Stimulated activated CD4-positive, alpha-beta T cell treated with anti-CD3 and anti-CD28 coated beads, Interleukin-4, amount 100 ng/mL, for 48 hours (primary cell): ENCODE data around the gene EBLN2.

Source experiments
- DNase-seq, 2 donors: peaks; one replicate each; pipeline ENCODE4 v3.0.0-alpha.2; 2020; ENCODE audit warnings: low read depth in 2 of 2

Gene EBLN2

DNA sequence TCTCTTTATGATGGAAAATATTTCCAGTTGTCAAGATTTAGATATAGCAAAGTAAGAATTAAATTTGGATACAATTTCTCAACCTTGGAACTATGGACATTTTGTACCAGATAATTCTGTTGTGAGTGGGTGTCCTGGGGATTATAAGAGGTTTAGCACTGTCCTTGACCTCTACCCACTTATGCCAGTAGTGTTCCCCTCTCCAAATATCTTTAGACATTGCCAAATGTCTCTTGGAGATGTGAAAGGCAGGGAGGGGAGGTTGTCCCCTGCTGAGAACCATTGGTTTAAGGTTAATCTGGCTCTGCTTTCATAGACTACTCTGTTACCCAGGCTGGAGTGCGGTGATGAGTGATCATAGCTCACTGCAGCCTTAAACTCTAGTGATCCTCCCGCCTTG is at the start of gene EBLN2:
EBLN2 (plus strand) TSS at position 244 of the 400 bp plus-strand sequence. CDS start 423 bp downstream, outside the sequence.
- DNase-seq, result no peak

DNA sequence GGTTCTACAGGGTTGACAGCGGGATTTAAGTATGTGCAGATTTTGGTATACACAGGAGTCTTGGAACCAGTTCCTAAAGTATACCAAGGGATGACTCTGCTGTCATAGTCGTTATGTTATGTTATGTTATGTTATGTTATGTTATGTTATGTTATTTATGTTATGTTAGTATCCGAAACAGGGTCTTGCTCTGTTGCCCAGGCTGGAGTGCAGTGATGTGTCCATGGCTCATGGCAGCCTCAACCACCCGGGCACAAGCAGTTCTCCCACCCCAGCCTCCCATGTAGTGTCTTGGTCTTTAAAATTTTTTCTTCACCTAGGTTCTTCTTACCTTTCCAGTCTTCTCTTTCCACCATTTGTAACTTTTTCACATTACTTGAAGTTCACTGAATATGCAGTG is 43.2 kb upstream of the EBLN2 start:
- DNase-seq, result no peak

DNA sequence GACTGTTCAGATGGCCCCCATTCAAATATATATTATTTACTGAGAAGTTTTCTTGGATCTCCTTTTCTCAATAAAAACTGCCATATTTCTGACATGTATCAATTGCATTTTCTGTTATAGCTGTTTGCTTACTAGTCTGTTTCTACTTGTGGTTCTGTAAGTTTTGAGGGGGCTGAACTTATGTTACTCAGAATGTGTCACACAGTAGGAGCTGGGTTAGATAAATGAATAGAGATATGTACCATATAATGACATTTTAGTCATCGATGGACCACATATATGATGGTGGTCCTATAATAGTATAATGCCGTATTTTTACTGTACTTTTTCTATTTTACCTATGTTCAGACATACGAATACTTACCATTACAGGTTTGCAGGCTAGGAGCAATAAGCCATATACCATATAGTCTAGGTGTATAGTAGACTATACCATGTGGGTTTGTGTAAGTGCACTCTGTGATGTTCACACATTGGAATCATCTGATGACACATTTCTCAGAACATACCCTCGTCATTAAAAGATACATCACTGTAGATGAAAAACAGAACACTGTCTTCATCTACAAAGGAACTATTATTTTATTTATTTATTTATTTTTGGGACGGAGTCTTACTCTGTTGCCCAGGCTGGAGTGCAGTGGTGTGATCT is 42.5 kb upstream of the EBLN2 start:
- DNase-seq, result no peak

DNA sequence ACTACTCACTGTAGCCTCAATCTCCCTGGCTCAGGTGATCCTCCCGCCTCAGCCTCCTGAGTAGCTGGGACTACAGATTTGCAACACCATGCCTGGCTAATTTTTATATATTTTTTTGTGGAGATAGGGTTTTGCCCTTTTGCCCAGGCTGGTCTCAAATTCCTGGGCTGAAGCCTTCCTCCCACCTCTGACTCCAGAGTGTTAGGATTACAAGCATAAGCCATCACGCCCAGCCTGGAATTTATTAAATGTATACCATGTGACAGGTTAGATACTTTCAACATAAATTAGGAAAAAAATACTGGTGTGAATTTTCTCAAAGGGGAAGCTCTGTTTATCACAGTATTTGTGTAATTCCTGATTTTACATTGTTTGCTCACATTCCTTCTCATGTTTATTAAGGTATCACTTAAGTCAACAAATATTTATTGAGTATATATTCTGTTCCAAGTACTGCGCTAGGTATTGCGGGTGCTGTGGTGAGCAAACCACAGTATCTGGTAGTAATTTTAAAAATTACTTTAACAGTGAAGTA is 40.1 kb upstream of the EBLN2 start:
- no peak for DNase-seq

DNA sequence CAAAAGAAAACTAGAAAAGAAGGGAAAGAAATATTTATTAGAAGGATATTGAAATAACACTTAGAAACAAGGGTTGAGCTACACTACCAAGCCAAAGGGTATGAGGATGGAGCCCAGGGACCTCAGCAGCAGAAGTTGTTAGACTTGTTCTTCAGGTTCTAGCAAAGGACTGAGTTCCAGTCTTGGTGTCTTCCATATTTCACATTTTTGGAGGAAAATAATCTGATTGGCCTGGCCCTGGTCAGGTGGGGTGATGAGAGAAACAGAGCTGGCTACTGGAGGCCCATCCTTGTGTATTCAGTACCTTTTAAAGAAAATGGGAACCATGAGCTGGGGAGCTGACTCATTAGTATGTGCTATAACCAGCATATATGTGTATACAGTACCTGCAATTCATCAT is 36.6 kb upstream of the EBLN2 start:
- no peak for DNase-seq

DNA sequence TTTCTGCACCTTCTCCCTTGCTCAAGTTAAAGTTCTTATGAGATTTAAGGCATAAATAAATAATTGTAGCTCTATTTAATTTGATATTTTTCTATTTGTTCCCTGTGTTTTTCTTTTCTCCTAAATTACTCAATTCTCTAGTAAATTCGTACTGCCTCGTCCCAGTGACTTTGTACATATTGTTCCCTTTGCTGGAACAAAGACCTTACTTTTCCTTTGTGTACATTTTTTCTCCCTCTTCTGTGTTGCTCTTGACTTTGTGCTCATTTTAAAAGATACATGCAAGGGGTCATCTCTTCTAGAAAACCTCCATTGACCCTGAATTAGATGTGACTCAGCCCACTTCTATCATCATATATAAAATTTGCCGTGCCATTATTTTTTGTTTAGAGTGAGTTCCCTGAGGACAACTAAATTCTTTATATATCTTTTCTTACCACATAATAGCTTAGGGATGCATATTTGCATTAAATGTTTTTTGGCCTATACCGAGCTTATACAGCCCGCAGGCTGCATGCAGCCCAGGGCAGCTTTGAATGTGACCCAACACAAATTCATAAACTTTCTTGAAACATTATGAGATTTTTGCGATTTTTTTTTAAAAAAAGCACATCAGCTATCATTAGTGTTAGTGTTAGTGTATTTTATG is 35.2 kb upstream of the EBLN2 start:
- no peak for DNase-seq

DNA sequence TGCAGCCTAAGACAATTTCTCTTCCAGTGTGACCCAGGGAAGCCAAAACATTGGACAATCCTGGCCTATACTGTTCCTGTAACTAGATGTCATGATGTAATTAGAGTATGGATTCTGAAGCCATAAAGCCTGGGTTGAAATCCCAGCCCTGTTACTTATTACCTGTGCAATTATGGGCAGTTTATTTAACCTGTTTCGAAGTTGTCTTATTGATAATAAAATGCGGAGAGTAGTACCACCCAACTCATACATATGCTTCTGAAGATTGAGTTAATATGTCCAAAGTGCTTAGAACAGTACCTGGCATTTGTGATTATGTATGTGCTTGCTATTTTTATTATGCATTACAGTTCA is 34.7 kb upstream of the EBLN2 start:
- DNase-seq, result no peak

DNA sequence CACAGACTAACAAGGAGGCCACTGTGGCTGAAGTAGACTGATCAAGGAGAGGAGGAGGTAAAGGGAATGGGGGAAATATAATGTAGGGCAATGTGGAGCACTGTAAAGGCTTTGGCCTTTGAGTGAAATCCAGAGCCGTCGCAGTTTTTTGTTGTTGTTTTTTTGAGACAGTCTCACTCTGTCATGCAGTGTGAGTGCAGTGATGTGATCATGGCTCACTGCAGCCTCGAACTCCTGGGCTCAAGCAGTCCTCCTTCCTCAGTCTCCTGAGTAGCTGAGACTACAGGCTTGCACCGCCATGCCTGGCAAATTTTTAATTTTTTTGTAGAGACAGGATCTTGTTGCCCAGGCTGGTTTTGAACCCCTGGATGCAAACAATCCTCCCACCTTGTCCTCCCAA is 32.7 kb upstream of the EBLN2 start:
- DNase-seq, result no peak

DNA sequence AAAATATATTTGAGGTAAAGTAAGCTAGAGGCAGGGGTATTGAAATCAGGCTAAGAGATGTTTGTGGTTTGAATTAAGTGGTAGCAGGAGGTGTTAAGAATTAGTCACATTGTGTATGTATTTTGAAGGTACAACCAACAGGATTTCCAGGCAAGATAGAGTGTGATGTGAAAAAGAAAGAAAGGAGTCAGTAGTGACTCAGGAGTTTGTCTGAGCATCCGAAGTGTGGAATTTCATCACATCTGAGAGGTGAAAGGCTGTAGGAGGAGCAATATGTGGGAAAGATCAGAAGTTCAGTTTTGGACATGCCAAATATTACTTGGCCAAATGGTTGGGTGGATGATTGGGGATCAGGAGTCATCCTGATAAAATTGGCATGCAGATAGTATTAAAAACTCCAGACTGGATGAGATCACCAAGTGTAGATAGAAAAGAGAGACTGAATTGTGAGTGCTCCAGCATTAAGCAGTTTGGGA is 32.1 kb upstream of the EBLN2 start:
- no peak for DNase-seq

DNA sequence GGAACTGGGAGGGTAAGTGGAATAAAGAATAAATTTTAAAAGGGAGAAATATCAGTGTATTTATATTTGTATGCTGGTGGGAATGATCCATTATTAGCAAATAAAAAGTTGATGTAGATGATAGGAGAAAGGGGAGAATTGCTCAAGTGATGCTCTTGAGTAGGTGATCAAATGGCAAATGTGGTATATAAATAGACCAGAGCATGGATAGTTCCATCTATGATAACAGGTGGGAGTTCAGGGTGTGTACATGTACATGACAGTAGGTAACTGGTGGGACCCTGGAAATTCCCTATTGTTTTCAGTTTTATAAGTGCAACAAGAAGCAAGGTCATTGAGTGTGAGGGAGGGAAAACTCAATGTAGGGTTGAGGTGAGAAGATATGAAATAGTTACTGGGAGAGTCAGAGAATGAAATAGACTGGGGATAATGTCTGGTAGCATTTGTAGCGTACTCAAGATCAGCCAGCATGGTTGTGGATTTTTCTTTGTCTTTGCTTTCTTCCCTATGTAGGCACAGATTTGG is 31.3 kb upstream of the EBLN2 start:
- no peak for DNase-seq

DNA sequence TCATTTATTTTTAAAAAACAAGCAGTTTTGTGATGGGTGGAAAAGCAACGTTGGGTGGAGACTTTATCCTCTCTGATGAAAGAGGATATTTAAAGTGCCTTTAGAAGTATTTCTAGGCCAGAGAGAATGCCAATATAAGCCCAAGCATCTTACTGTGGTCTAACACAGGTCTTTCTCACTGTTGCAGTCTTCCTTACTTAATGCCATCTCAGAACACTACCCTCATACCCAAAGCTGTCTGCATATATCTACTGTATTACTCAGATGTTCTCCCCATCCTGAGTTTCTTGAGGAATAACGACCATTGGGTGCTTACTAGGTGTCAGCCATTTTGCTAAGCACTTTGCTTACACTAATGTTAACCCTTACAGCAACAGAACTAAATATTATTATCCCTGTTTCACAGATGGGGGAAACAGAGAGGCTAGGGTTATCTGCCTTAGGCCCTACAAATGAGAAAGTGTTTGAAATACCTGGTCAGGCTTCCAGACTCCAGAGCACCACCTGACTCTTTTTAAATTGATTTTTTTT is 29.8 kb upstream of the EBLN2 start:
- no peak for DNase-seq

DNA sequence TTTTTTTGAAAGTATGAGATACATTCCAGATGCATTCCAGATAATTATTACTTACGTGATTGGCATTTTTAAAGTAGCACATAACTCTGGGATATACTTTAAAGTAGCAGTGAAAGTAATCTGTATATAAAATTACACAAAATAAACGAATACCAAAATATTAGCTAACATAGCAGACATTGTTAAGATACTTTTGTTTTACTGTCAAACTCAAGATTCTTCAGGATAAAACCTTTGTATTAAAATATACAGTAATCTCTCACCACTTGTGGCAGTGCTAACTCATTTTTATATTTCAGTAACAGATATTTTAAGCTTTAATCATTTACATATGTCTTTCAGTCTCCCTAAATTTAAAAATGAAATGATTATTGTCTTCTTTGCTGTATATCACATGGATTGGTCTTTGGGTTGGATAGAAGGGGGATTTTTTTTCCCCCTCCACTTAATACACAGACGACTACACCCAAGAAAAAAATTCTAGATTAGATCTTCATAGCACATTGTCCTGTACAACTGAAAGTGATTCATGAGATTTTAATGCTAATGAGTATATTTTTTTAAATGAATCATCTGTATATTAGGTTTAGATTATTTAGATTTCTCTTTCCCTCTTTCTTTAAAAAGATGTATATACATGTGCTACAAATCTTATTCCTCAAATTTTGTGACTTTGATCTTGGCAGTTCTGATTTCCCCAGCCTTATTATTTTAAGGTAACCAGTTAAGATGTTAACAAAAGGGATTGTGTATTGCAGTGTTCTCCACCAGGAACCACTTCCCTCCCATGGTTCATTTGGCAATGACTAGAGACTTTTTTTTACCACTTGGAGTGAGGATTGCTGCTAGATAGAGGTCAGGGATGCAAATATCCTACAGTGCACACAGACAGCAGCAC is 24.5 kb upstream of the EBLN2 start:
- no peak for DNase-seq

DNA sequence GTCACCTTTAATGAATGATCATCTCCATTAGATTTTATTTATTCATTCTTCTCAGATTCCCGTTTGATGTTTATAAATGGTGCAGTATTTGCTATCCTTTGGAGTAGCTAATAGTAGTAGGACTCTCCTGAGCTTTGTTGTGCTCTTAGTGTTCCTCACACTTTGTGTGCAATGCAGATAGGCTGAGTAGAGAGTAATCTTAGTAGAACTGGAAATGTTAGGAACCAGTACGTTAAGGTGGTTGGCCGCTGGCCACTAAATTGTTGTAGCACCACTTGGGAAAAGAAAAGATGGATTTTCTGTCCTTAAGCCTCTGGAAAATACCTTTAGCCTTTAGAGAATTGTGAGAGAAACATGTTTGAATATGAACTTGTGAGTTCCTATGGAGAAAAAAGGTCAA is 19.9 kb upstream of the EBLN2 start:
- DNase-seq, result no peak

DNA sequence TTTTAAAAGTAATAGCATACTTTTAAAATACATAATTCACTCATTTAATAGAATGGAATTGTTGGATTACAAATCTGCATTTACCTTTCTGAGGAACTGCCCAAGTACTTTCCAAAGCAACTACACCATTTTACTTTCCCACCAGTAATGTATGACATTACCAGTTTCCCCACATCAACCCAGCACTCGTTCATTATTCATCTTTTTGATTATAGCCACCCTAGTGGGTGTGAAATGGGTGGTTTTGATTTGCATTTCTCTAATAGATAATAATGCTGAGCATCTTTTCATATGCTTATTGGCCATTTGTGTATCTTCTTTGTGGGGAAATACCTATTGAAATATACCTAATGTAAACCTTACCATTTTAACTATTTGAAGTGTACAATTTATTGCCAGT is 18.0 kb upstream of the EBLN2 start:
- DNase-seq, result no peak

DNA sequence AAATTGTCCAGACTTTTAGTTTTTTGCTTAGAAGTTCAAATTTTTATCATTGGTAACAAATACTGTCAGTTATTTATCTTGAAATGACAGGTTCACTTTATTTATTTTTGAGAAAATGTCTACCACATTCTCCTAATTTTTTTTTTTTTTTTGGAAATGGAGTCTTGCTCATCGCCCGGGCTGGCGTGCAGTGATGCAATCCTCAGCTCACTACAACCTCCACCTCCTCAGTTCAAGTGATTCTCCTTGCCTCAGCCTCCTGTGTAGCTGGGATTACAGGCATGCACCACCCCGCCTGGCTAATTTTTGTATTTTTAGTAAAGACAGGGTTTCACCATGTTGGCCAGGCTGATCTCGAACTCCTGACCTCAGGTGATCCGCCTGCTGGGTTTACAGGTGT is 16.1 kb upstream of the EBLN2 start:
- DNase-seq, result no peak

DNA sequence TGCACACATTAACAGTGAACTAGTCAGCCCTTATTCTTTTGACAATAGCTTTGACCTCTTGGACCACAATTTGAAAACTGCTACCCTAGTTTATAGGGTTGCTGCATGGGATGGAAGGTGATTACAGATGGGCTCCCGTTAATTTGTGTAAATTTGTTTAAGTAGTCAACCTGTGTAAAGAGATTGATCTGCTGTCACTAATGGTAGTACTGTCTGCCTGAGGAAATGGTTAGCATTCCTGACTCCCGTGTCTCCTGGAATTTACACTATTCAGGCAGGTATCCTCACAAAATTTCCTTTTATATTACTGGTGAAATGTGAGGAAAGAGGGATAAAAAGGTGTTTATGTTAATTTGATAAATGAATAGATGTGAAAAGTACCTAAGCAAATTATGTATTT is 15.3 kb upstream of the EBLN2 start:
- no peak for DNase-seq

DNA sequence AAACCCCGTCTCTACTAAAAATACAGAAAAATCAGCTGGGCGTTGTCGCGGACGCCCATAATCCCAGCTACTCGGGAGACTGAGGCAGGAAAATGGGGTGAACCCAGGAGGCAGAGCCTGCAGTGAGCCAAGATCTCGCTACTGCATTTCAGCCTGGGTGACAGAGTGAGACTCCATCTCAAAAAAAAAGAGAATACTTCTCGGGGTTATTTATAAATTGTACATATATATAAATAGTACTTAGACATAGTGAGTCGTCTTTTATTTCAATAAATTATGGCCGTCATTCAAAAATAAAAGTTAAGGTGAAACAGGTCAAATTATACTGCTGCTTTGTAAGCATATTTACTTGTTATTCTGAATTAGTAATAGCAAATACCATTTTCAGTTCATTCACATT is 12.1 kb upstream of the EBLN2 start:
- no peak for DNase-seq

DNA sequence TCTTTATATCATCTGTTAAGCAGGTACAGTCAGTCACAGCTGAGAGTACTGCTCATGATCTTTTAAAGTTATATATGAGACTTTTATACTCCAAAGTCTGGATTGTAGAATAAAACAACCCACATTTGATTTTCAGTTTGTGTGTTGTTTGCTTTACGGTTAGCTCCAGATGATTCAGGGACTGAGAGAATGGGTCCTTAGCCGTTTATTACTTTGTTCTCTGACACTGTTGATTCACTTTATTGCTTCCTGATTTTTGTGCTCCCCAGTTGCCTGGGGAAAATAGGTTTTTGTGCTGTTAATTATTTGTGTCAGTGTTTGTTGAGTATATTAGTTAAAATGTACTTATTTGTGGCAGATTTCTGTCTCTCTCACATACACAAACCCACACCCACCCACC is 8.6 kb upstream of the EBLN2 start:
- DNase-seq, result no peak

DNA sequence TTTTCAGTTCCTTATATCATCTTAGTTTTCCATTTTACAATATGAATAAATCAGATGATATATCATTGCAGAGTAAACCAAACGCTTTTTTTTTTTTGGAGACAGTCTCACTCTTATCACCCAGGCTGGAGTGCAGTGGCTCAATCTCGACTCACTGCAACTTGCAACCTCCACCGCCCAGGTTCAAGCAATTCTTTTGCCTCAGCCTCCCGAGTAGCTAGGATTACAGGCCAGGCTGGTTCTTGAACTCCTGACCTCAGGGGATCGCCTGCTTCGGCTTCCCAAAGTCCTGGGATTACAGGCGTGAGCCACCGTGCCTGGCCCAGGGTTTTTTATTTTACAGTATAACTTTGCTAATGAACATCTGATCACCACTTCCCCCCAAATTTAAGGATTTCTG is 5.9 kb upstream of the EBLN2 start:
- DNase-seq, result no peak

DNA sequence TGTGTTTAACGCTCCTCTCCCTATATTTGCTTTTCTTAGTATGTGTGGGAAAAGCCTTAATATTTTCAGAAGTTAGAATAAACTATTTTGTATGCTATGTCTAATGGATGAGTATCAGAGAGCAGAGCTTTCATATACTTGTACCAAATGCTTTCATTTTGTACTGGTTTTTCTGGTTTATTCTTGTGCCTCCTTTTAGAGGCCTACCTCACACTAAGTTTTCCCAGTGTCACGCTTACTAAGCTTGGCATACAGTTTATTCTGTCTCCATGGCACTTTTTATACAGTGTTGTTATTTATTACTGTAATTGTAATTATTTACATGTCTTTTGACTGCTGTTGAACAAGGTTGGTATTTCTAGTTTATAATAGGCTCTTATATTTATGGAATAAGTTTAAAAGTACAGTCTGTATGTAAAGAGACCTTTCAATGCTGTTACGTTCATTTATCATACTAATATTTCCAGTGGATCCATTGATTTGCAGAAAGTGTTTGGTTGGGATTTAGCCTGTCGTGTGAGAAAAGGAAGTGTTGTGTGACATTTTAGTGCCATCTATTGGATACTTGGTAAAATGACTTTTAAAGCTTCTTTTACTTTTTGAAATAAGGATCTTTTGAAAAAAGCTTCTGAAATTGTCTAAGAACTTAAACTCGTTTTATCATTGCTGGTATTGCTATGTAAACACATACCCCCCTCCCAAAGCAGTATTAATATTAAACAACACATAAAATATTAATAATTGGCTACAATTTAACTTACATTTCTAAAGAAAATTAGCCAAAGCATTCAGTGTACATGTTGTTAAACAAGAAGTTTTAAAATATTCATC is 5.2 kb upstream of the EBLN2 start:
- no peak for DNase-seq

DNA sequence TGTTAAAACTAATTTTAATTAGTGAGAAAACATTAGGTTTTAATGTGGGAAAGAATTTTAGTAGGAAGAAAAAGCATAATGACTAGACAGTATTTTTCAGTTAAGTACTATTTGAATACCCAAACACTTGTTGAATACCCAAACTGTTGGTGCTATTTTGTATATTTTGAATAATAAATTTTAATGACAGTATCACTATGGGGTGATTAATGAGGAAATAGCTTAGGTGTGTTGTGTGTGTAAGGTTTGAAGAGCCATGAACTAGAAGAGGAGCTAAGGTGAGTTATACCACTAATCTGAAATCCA is 4.7 kb upstream of the EBLN2 start:
- DNase-seq, result no peak
